HK-2 (cell line): ENCODE results near the gene SRL.
A peak's percentile ranks its signal among the peaks of the same experiment; 100 is the strongest.
"Not testable (repeated sequence)": the region's sequence is repeated elsewhere in the genome, so short reads cannot be mapped to it uniquely, and the experiment has no call there.

ENCODE experiments used
- DNase-seq: peaks from one replicate; pipeline ENCODE4 v3.0.0-alpha.2; 2018; ENCODE audit not compliant: unreplicated experiment

The SRL gene

DNA sequence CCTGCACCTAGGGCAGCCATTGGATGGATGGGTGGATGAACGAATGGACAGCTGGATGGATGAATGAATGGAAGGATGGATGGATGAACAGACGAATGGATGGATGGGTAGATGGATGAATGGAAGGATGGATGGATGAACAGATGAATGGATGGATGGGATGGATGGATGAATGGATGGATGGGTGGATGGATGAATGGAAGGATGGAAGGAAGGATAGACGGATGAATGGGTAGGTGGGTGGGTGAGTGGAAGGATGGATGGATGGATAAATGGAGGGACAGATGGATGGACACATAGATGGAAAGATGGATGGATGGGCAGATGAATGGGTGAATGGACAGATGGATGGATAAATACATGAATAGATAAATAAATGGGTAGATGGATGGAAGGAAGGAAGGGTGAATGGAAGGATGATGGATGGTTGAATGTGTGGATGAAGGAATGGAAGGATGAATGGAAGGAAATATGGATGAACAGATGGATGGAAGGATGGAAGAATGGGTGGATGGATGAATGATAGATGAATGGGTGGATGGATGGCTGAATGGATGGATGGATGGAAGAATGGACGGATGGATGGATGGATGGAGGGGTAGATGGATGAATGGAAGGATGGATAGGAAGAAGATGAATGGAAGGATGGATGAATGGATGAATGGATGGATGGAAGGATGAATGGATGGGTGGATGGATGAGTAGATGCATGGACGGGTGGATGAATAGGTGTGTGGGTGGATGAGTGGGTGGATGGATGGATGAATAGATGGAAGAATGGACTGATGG, 15.4 kb downstream of the SRL start:
- no peak for DNase-seq

GRCh38 chr16:4225075-4225474, 16.8 kb downstream of the SRL start:
- no peak for DNase-seq

GRCh38 chr16:4220358-4220757, 21.5 kb downstream of the SRL start:
- no peak for DNase-seq

DNA sequence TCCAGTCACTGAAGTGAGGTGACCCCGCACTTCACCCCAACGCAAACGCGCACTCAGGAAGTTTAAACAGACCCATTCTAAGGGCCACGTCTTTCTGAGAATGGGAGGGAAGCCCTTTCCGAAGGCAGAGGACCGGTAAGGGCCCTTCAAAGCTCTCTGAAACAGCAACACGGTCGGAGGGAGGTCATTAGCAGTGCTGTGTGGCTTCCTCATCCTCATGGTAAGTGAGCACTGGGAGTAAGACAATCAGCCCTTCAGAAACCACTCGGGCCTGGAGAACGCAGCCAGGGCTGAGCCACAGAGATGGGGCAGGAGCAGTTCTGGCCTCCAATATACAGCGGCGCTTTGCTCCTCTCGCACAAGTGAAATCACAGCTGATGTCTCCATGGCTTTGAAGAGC, 23.7 kb downstream of the SRL start:
- DNase-seq, result no peak

GRCh38 chr16:4217204-4218131, 24.4 kb downstream of the SRL start:
- DNase-seq, result no peak

DNA sequence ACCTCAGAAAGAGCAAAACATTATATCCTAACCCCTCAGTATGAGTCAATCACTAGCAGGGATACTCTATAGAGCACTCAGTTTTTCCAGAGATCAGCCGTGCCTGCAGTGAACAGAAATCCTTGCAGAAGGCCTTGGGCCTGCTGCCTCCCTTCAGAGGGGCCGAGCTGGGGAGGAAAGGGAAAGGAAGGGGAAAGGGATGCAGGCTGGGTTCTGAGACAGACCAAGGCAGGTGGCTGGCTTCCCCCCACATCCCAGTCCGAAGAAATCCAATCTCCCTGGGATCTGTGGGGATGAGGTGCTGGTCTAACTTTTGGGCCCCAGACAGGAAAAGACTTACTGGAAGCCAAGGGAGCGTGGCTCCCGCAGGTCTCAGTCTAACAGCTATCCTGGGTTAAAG, 25.3 kb downstream of the SRL start:
- DNase-seq, result no peak

DNA sequence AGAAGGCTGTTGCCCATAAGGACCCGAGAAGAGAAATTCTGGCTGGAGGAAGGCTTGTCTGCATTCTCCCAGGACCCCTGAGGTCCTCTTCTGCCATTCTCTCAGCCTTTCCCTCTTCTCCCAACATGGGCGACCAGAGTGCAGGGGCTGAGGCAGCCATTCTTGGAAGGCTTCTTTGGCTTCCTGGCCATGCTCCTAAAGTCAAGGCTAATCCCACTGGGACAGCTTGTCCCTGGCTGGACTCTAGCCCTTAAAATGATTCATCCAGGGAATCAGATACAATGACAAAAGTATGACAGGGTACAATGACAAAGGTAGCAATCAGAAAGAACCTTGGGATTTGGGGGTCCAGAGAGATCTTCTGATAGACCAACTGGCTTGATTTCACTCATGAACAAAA, 26.8 kb downstream of the SRL start:
- DNase-seq, result no peak

- peak; percentile 39 for DNase-seq
Measured at GRCh38 chr16:4214215-4214621, 27.7 kb downstream of the SRL start.

- peak; percentile 2 for DNase-seq
Measured at GRCh38 chr16:4213737-4214136, 28.1 kb downstream of the SRL start.

GRCh38 chr16:4212934-4213296, 29.0 kb downstream of the SRL start:
- peak; percentile 21 for DNase-seq

DNA sequence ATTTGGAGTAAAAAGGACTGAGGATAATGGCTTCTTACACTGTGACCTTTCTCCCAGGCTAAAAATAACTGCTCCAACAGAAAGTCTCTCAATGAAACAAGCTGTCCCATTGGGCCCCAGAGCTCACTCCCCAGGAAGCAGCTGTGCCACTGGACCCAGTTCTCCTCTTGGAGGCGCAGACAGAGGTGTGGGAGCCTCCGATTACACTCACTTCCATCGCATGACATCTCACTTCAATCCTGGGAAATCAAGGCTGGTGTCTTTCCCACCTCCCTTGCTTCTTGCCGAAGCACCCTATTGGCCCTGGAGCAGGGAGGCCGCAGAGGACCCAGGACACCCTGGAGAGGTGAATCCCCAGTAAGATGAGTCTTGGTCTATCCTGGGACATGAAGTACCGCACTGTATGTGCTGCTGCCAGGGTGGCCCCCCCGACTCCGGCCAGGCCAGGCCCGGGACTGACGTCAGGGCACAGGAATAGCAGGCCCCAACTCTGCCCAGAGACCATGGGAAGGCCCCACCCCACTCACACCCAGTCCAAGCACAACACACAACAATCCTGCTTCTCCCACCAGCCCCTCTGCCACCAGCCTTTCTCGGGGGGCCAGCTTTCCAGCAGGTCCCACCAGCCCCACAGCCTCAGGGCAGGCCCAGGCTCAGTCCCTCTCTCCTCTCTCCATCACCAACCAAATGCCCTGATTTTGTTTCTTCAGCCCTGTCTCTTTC, 29.5 kb downstream of the SRL start:
- no peak for DNase-seq

GRCh38 chr16:4211445-4212210, 30.3 kb downstream of the SRL start:
- not testable (repeated sequence) for DNase-seq

DNA sequence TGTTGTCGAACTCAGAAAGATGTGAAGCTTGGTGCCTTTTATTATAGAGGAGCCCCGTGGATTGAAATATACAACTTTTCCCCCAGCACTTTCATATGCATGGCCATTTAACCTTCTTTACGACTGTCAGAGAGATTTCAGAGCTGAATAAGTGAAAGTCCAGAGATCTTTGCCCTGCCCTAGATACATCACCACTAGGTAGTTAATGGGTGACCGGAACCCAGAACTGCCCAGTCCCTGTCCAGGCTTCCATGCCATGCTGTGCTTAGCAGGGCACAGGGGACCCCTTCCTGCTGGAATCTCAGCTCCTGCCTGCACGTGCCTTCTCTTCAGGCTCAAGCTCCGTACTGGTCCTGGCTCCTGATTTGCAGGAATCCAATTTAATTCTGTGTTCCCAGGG, 32.2 kb downstream of the SRL start:
- DNase-seq, result no peak

- no peak for DNase-seq
Measured at GRCh38 chr16:4208341-4208751, 33.5 kb downstream of the SRL start.

- DNase-seq, result no peak
Measured at GRCh38 chr16:4207683-4208340, 34.1 kb downstream of the SRL start.

- no peak for DNase-seq
Measured at GRCh38 chr16:4207229-4207628, 34.7 kb downstream of the SRL start.

DNA sequence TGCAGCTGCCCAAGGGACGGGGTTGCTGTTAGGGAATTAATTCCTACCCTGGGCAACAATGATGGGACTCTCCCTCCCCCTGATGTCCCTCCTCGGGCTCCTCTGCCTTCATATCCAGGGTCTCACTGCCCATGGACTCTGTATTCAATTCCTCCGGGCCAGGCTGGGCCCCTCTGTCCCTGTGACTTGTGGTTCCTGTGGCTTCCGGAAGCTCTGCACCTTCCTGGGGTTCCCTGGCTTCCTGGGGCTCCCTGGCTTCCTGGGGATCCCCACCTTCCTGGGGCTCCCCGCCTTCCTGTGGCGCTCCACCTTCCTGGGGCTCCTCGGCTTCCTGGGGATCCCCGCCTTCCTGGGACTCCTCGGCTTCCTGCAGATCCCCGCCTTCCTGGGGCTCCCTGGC, 35.2 kb downstream of the SRL start:
- DNase-seq, result no peak

GRCh38 chr16:4205971-4206370, 35.9 kb downstream of the SRL start:
- no peak for DNase-seq

DNA sequence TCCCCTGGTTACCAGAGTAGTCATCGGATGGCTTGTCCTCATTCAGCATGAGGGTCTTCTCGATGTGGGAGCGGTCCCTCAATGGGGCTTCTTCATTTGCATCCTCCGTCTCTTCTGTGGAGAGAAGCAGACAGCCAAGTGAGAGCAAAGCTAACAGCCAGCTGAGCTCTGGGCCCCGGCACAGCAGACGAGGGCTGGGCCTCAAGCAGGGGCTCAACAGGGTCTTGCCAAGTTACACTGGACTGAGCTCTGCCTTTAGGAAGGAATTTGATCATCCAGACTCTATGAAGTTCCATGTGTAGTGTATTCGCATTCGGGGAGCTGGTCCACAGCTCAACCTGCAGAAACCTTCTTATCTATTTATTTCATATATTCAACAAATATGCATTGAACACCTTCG, 37.4 kb downstream of the SRL start:
- DNase-seq, result no peak

DNA sequence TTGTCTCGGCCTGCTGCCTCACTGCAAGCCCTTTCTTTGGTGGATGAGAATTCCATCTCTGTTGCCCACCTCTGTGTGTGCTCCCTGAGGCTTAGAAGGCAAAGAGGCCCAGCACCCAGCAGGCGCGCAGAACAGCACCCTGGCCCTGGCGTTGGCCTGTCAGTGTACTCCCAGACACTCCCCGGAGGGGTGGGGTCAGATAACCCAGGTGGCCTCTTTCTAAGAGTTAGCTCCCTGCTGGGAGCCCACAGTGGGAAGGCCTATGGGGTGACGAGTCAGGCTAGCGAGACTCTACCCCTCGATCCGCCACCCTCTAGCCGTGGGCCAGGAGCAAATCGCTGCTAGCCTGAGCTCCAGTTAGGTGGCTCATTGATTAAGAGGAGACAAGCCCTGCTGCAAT, 38.1 kb downstream of the SRL start:
- no peak for DNase-seq
